PC-9 (cell line): ENCODE measurements around the gene DBN1.

Experiments
- EZH2 ChIP-seq: fragments of 200-600 bp; sonication (generic); IDR thresholded peaks from 2 replicates; pipeline ENCODE4 v1.8.0; 2017; ENCODE audit warnings: antibody characterized with exemption, low read depth
- TF ChIP-seq, protein P1 (sequence below): fragments of 200-600 bp; sonication (generic); conservative IDR thresholded peaks from 2 replicates; pipeline ENCODE4 v1.6.1; 2017; ENCODE audit warnings: mixed run types, antibody characterized with exemption, mild to moderate bottlenecking, moderate library complexity

DNA sequence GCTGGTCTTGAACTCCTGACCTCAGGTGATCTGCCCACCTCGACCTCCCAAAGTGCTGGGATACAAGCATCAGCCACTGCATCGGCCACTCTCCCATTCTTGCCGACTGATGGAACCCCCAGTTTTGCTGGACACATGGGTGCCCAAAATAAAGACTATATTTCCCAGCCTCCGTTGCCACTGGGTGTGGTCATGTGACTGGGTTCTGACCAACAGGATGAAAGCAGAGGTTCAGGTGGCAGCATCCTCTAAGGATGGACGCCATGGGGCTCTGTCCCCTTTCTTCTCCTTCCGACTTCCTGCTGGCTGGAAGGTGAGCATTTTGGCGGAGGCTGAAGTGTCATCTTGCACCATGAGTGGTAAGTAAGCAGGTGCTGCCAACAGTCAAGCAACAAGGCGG, 13.7 kb upstream of the DBN1 start:
- TF ChIP-seq, protein P1, sequence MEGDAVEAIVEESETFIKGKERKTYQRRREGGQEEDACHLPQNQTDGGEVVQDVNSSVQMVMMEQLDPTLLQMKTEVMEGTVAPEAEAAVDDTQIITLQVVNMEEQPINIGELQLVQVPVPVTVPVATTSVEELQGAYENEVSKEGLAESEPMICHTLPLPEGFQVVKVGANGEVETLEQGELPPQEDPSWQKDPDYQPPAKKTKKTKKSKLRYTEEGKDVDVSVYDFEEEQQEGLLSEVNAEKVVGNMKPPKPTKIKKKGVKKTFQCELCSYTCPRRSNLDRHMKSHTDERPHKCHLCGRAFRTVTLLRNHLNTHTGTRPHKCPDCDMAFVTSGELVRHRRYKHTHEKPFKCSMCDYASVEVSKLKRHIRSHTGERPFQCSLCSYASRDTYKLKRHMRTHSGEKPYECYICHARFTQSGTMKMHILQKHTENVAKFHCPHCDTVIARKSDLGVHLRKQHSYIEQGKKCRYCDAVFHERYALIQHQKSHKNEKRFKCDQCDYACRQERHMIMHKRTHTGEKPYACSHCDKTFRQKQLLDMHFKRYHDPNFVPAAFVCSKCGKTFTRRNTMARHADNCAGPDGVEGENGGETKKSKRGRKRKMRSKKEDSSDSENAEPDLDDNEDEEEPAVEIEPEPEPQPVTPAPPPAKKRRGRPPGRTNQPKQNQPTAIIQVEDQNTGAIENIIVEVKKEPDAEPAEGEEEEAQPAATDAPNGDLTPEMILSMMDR, result no peak
- TF ChIP-seq EZH2, result no peak
